HG02840 (cell line): ENCODE data around the gene LPAR5.

Experiments
- ATAC-seq: cut with Tn5 transposase; IDR thresholded peaks from one replicate; pipeline ENCODE4 v1.9.1; 2021; ENCODE audit warnings: mild to moderate bottlenecking, moderate library complexity, moderate number of reproducible peaks; ENCODE audit not compliant: unreplicated experiment, low FRiP score

Gene LPAR5

GRCh38 chr12:6635856-6636531, at the start of gene LPAR5:
LPAR5 (minus strand) TSS chr12:6635959; CDS start chr12:6621248, 14,711 bp downstream.
- no peak for ATAC-seq

GRCh38 chr12:6684609-6685008, 48.9 kb upstream of the LPAR5 start:
- no peak for ATAC-seq

GRCh38 chr12:6676962-6677361, 41.2 kb upstream of the LPAR5 start:
- ATAC-seq: no peak

GRCh38 chr12:6672143-6672542, 36.4 kb upstream of the LPAR5 start:
- ATAC-seq: no peak

GRCh38 chr12:6667559-6668210, 31.9 kb upstream of the LPAR5 start:
- ATAC-seq: no peak

GRCh38 chr12:6666211-6666610, 30.5 kb upstream of the LPAR5 start:
- no peak for ATAC-seq

GRCh38 chr12:6664902-6665301, 29.1 kb upstream of the LPAR5 start:
- ATAC-seq: no peak

GRCh38 chr12:6662906-6663742, 27.4 kb upstream of the LPAR5 start, which contains the start of gene ING4:
ING4 (minus strand) TSS chr12:6663119; CDS start chr12:6663101, 18 bp downstream.
- ATAC-seq: peak; percentile 98

- ATAC-seq: peak; percentile 13
Observed at GRCh38 chr12:6662602-6662905, 26.8 kb upstream of the LPAR5 start.

- no peak for ATAC-seq
Observed at GRCh38 chr12:6653987-6654386, 18.2 kb upstream of the LPAR5 start.

GRCh38 chr12:6653342-6653741, 17.6 kb upstream of the LPAR5 start:
- ATAC-seq: no peak

- ATAC-seq: no peak
Observed at GRCh38 chr12:6652391-6652790, 16.6 kb upstream of the LPAR5 start.

- ATAC-seq: no peak
Observed at GRCh38 chr12:6650832-6651231, 15.1 kb upstream of the LPAR5 start.

GRCh38 chr12:6647083-6647604, 11.4 kb upstream of the LPAR5 start, which contains the start of gene ACRBP:
ACRBP (minus strand) TSS chr12:6647432; CDS start chr12:6647366, 66 bp downstream.
- no peak for ATAC-seq

- no peak for ATAC-seq
Observed at GRCh38 chr12:6646276-6647082, 10.7 kb upstream of the LPAR5 start.

GRCh38 chr12:6644903-6645302, 9.1 kb upstream of the LPAR5 start:
- ATAC-seq: no peak

GRCh38 chr12:6644257-6644596, 8.5 kb upstream of the LPAR5 start:
- ATAC-seq: no peak

GRCh38 chr12:6643569-6644256, 8.0 kb upstream of the LPAR5 start:
- no peak for ATAC-seq

- no peak for ATAC-seq
Observed at GRCh38 chr12:6641131-6641530, 5.4 kb upstream of the LPAR5 start.

- no peak for ATAC-seq
Observed at GRCh38 chr12:6640497-6640896, 4.7 kb upstream of the LPAR5 start.
